ENCODE data around the gene SDC3.

The SDC3 gene

GRCh38 chr1:30929944-30930525, 21.5 kb upstream of the SDC3 start:
- TF ChIP-seq REST (IDR thresholded peaks at IDR 0.05; ENCODE audit: insufficient replicate concordance, low read depth) (no peak), CTCF (IDR thresholded peaks at IDR 0.05; ENCODE audit: insufficient read depth, low read length) (no peak), POLR2AphosphoS5 (IDR thresholded peaks at IDR 0.05; ENCODE audit: low read depth) (no peak)
- Histone ChIP-seq H3K4me3 (replicated peaks; ENCODE audit: insufficient read depth, low read length) (no peak overlapping the region), H3K27me3 (ENCODE audit: insufficient read depth, poor library complexity, severe bottlenecking) (no peaks in the 10 kb centered on the region), H3K27ac (replicated peaks) (no peak overlapping the region)
- DNase-seq (ENCODE audit: low read depth in 1 of 2, low spot score in 1 of 2): no peak

GRCh38 chr1:30929135-30929889, 20.8 kb upstream of the SDC3 start:
- Histone ChIP-seq H3K27me3 (ENCODE audit: insufficient read depth, poor library complexity, severe bottlenecking) (no peaks in the 10 kb centered on the region), H3K4me3 (replicated peaks; ENCODE audit: insufficient read depth, low read length) (no peak overlapping the region), H3K27ac (replicated peaks) (no peak overlapping the region)
- TF ChIP-seq REST (IDR thresholded peaks at IDR 0.05; ENCODE audit: insufficient replicate concordance, low read depth) (no peak), CTCF (IDR thresholded peaks at IDR 0.05; ENCODE audit: insufficient read depth, low read length) (peak; percentile 29), SPI1 (IDR thresholded peaks at IDR 0.05; ENCODE audit: borderline replicate concordance, low read depth) (no peak), GABPA (IDR thresholded peaks at IDR 0.05; ENCODE audit: low read depth) (no peak), POLR2AphosphoS5 (IDR thresholded peaks at IDR 0.05; ENCODE audit: low read depth) (no peak)
- DNase-seq (ENCODE audit: low read depth in 1 of 2, low spot score in 1 of 2): peak in 1 of 2 experiments; percentile 65

- Histone ChIP-seq H3K27ac (replicated peaks) (no peak overlapping the region), H3K4me3 (replicated peaks; ENCODE audit: insufficient read depth, low read length) (no peak overlapping the region), H3K27me3 (ENCODE audit: insufficient read depth, poor library complexity, severe bottlenecking) (no peaks in the 10 kb centered on the region)
- TF ChIP-seq GABPA (IDR thresholded peaks at IDR 0.05; ENCODE audit: low read depth) (no peak), CTCF (IDR thresholded peaks at IDR 0.05; ENCODE audit: insufficient read depth, low read length) (no peak), REST (IDR thresholded peaks at IDR 0.05; ENCODE audit: insufficient replicate concordance, low read depth) (no peak), POLR2AphosphoS5 (IDR thresholded peaks at IDR 0.05; ENCODE audit: low read depth) (no peak), SPI1 (IDR thresholded peaks at IDR 0.05; ENCODE audit: borderline replicate concordance, low read depth) (no peak)
- DNase-seq (ENCODE audit: low read depth in 1 of 2, low spot score in 1 of 2): no peak
Observed at GRCh38 chr1:30928789-30929134, 20.2 kb upstream of the SDC3 start.

Measured in HL-60 (cell line).